Loucy (cell line): Measurements from ENCODE around the gene AIF1L.

Experiments
- H2AFZ ChIP-seq: fragments of 200-600 bp; sonication (generic); 2 replicates; pipeline ENCODE4 v1.6.0; 2016; ENCODE audit warnings: antibody characterized with exemption, mild to moderate bottlenecking, low read length, moderate library complexity
- H3F3A ChIP-seq: fragments of 200-600 bp; 2 replicates; pipeline ENCODE4 v1.6.0; 2016; ENCODE audit warnings: antibody characterized with exemption, low read depth, mild to moderate bottlenecking
- H3K27me3 ChIP-seq: fragments of 200-600 bp; sonication (generic); 2 replicates; pipeline ENCODE4 v1.6.1; 2014; ENCODE audit warnings: low read length, mild to moderate bottlenecking; ENCODE audit not compliant: insufficient read depth, poor library complexity, severe bottlenecking
- H3K36me3 ChIP-seq: fragments of 200-600 bp; sonication (generic); 2 replicates; pipeline ENCODE4 v1.6.1; 2016; ENCODE audit warnings: low read length; ENCODE audit not compliant: insufficient read depth
- H3K4me1 ChIP-seq: fragments of 200-600 bp; sonication (generic); 2 replicates; pipeline ENCODE4 v1.5.1; 2014; ENCODE audit warnings: low read length, mild to moderate bottlenecking; ENCODE audit not compliant: insufficient read depth, poor library complexity, severe bottlenecking
- H3K4me2 ChIP-seq: fragments of 200-600 bp; sonication (generic); 2 replicates; pipeline ENCODE4 v1.6.0; 2014; ENCODE audit warnings: antibody characterized with exemption, low read length, low read depth, mild to moderate bottlenecking; ENCODE audit not compliant: poor library complexity, severe bottlenecking
- H3K4me3 ChIP-seq: fragments of 200-600 bp; sonication (generic); 2 replicates; pipeline ENCODE4 v1.5.1; 2014; ENCODE audit warnings: low read length, mild to moderate bottlenecking, mixed read lengths; ENCODE audit not compliant: poor library complexity, severe bottlenecking
- H3K79me2 ChIP-seq: fragments of 200-600 bp; sonication (generic); 2 replicates; pipeline ENCODE4 v1.6.1; 2014; ENCODE audit warnings: low read length; ENCODE audit not compliant: insufficient read depth
- H3K9ac ChIP-seq: fragments of 200-600 bp; sonication (generic); 2 replicates; pipeline ENCODE4 v1.6.0; 2014; ENCODE audit warnings: mild to moderate bottlenecking, low read depth, low read length, moderate library complexity; ENCODE audit not compliant: poor library complexity, severe bottlenecking
- H3K9me2 ChIP-seq: fragments of 200-600 bp; sonication (generic); replicated peaks from 2 replicates; pipeline ENCODE4 v1.6.1; 2016; ENCODE audit warnings: low read depth, low read length, mixed read lengths
- H3K9me3 ChIP-seq: fragments of 200-600 bp; sonication (generic); 2 replicates; pipeline ENCODE4 v1.6.1; 2014; ENCODE audit warnings: mild to moderate bottlenecking, antibody characterized with exemption, low read length, low read depth; ENCODE audit not compliant: insufficient read depth
- H4K20me1 ChIP-seq: fragments of 200-600 bp; sonication (generic); 2 replicates; pipeline ENCODE4 v1.6.0; 2014; ENCODE audit warnings: antibody characterized with exemption, low read length, mild to moderate bottlenecking; ENCODE audit not compliant: insufficient read depth, poor library complexity, severe bottlenecking
- CTCF ChIP-seq: fragments of 200-600 bp; sonication (generic); conservative IDR thresholded peaks from 2 replicates; pipeline ENCODE4 v1.5.1; 2014; ENCODE audit warnings: mild to moderate bottlenecking, antibody characterized with exemption, low read length
- EZH2phosphoT487 ChIP-seq: fragments of 200-600 bp; IDR thresholded peaks from 2 replicates; pipeline ENCODE4 v1.6.1; 2018; ENCODE audit warnings: antibody characterized with exemption, mild to moderate bottlenecking, moderate library complexity, borderline replicate concordance

Gene AIF1L

DNA sequence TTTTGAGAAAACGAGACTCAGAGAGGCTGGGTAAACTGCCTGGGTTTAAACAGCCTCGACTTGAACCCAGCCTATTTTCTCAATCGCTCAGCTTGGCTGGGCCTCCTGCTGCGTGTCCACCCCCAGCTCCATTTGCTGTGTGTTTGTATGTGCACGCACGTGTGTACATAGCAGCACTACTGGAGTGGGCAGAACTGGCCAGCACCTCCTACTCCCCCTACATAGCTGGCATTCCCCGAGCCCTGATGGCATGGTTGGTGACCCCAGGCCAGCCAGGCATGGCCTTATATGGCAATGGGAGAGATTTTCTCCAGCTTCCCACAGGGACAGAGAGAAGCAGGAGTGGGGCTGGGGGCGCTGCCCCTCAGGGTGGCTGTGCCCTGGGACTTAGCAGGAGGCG, 4.1 kb downstream of the AIF1L start:
- H3K27me3 ChIP-seq = no peaks in the 10 kb centered on the region
- no peak overlapping the region for H2AFZ ChIP-seq
- H3K9me3 ChIP-seq = no peaks in the 10 kb centered on the region
- no peaks in the 10 kb centered on the region for H3F3A ChIP-seq
- no peak overlapping the region for H3K4me2 ChIP-seq
- H3K79me2 ChIP-seq = no peaks in the 10 kb centered on the region
- no peak for TF ChIP-seq CTCF
- TF ChIP-seq EZH2phosphoT487 = no peak
- H3K9ac ChIP-seq = no peak overlapping the region
- H4K20me1 ChIP-seq = no peaks in the 10 kb centered on the region
- H3K4me3 ChIP-seq = no peak overlapping the region
- H3K4me1 ChIP-seq = no peaks in the 10 kb centered on the region
- H3K36me3 ChIP-seq = no peaks in the 10 kb centered on the region
- no peaks in the 10 kb centered on the region for H3K9me2 ChIP-seq

GRCh38 chr9:131101207-131101964, 5.1 kb downstream of the AIF1L start:
- Histone ChIP-seq H3K27me3 (no peaks in the 10 kb centered on the region), H3K36me3 (no peaks in the 10 kb centered on the region), H3K79me2 (no peaks in the 10 kb centered on the region), H3K4me2 (no peak overlapping the region), H2AFZ (no peak overlapping the region), H3K4me1 (no peaks in the 10 kb centered on the region), H4K20me1 (no peaks in the 10 kb centered on the region), H3K9me2 (no peaks in the 10 kb centered on the region), H3K9me3 (no peaks in the 10 kb centered on the region), H3F3A (no peaks in the 10 kb centered on the region), H3K4me3 (no peak overlapping the region), H3K9ac (no peak overlapping the region)
- TF ChIP-seq EZH2phosphoT487 = no peak
- TF ChIP-seq CTCF = no peak

DNA sequence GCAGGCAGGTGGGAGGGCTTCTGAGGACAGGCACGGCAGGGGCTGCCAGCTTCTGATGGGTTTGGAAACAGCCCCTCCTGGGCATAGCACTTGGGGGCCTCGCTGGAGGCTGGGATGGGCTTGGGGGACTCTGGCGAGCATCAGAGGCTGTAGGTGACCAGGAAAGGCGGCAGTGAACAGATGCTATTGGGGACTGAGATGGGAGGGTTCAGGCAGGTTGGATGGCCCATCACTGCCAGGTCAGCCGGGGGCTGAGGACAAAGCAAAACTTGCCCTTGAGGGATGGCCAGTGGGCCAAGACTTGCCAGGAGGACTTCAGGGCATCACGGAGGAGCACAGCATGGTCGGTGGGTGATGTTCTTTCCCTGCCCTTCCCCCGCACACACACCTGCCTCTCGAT, 6.7 kb downstream of the AIF1L start:
- Histone ChIP-seq H3K9me2 (no peaks in the 10 kb centered on the region), H3F3A (no peaks in the 10 kb centered on the region), H3K4me3 (no peak overlapping the region), H3K9me3 (no peaks in the 10 kb centered on the region), H3K4me2 (no peak overlapping the region), H3K36me3 (no peaks in the 10 kb centered on the region), H3K27me3 (no peaks in the 10 kb centered on the region), H3K4me1 (no peaks in the 10 kb centered on the region), H3K79me2 (no peaks in the 10 kb centered on the region), H3K9ac (no peak overlapping the region), H2AFZ (no peak overlapping the region), H4K20me1 (no peaks in the 10 kb centered on the region)
- TF ChIP-seq CTCF (no peak), EZH2phosphoT487 (no peak)
